MCF 10A (cell line): ENCODE data around the gene BMAL1. TPM values are rescaled to one million over a fixed set of nuclear protein-coding genes. Genes with fewer than 3 reads are reported as not detected.

Experiments used
- BruUV-seq: library from RNA; stranded (reverse); fragments of 400-500 nt; replicated peaks from 2 replicates; lab custom pipeline; 2021; lab: Mats Ljungman, UMichigan
- CTCF ChIA-PET: fragments of 300-600 bp; sonication (Branson Sonifier 250); formaldehyde crosslinking; extraction: SDS; loops from one replicate; lab custom pipeline; 2021; ENCODE audit warnings: antibody characterized with exemption, inconsistent platforms; lab: Yijun Ruan, JAX
- POLR2A ChIA-PET: fragments of 300-600, 350-650 bp; sonication (Branson Sonifier 250); formaldehyde crosslinking; extraction: SDS; loops from one replicate; lab custom pipeline; 2020; ENCODE audit warnings: antibody characterized with exemption, inconsistent platforms; lab: Yijun Ruan, JAX
- DNase-seq: peaks from one replicate; pipeline ENCODE4 v3.0.0-alpha.2; 2018; ENCODE audit not compliant: unreplicated experiment
- H3K27ac Mint-ChIP-seq: one replicate; pipeline ENCODE4 v1.8.0; 2022; ENCODE audit warnings: mild to moderate bottlenecking, low read depth, mixed read lengths; ENCODE audit not compliant: unreplicated experiment
- H3K27me3 Mint-ChIP-seq: one replicate; pipeline ENCODE4 v1.8.0; 2022; ENCODE audit warnings: mixed read lengths; ENCODE audit not compliant: insufficient read depth, unreplicated experiment
- H3K36me3 Mint-ChIP-seq: one replicate; pipeline ENCODE4 v1.8.0; 2022; ENCODE audit warnings: mild to moderate bottlenecking, moderate library complexity, mixed read lengths; ENCODE audit not compliant: insufficient read depth, unreplicated experiment
- H3K4me1 Mint-ChIP-seq: one replicate; pipeline ENCODE4 v1.8.0; 2022; ENCODE audit warnings: mixed read lengths; ENCODE audit not compliant: insufficient read depth, unreplicated experiment
- H3K4me3 Mint-ChIP-seq: one replicate; pipeline ENCODE4 v1.8.0; 2022; ENCODE audit warnings: mild to moderate bottlenecking, moderate library complexity, mixed read lengths; ENCODE audit not compliant: unreplicated experiment
- H3K9me3 Mint-ChIP-seq: one replicate; pipeline ENCODE4 v1.8.0; 2022; ENCODE audit warnings: mixed read lengths; ENCODE audit not compliant: unreplicated experiment
- intact Hi-C: fragments of 100-400 bp; cut with micrococcal nuclease; formaldehyde crosslinking; loops from 2 replicates; pipeline ENCODE4 v1.14.1; 2022
- total RNA-seq: library from RNA; stranded (reverse); gene quantifications from 2 replicates; pipeline ENCODE4 v1.2.3, GENCODE V29; 2022
- TF ChIP-seq, protein P1 (sequence below): fragments of 200-600 bp; IDR thresholded peaks from one replicate; pipeline ENCODE4 v1.8.0; 2022; ENCODE audit warnings: antibody characterized with exemption, mild to moderate bottlenecking; ENCODE audit not compliant: unreplicated experiment

The BMAL1 gene
- total RNA-seq, 1 experiment from 2014 or later, result 88.4 TPM

DNA sequence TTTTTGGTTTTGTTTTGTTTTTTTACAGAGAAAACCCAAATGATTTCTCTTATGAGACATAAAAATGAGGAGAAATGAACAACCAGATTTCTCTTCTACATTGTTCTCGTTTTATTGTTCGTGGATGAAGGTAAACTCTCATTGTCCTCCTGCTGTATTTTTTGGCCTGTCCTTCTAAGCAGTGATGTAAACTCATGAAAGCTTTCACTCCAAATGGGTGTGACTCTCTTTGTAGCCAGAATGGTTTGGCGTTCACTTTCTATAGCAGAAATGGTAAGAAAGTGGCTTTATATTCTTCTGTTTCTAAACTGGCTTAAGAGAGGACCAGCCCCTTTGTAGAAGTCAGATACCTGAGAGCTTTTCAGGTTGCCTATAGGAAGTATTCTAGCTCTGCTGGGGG lies 15.5 kb upstream of the BMAL1 start:
- H3K27me3 Mint-ChIP-seq, result no peaks in the 10 kb centered on the region
- H3K27ac Mint-ChIP-seq, result peak overlapping the region; percentile 99
- no peaks in the 10 kb centered on the region for H3K9me3 Mint-ChIP-seq
- TF ChIP-seq, protein P1, sequence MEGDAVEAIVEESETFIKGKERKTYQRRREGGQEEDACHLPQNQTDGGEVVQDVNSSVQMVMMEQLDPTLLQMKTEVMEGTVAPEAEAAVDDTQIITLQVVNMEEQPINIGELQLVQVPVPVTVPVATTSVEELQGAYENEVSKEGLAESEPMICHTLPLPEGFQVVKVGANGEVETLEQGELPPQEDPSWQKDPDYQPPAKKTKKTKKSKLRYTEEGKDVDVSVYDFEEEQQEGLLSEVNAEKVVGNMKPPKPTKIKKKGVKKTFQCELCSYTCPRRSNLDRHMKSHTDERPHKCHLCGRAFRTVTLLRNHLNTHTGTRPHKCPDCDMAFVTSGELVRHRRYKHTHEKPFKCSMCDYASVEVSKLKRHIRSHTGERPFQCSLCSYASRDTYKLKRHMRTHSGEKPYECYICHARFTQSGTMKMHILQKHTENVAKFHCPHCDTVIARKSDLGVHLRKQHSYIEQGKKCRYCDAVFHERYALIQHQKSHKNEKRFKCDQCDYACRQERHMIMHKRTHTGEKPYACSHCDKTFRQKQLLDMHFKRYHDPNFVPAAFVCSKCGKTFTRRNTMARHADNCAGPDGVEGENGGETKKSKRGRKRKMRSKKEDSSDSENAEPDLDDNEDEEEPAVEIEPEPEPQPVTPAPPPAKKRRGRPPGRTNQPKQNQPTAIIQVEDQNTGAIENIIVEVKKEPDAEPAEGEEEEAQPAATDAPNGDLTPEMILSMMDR, result no peak
- H3K36me3 Mint-ChIP-seq, result no peaks in the 10 kb centered on the region
- H3K4me1 Mint-ChIP-seq, result peaks cover 57% of the 10 kb centered on the region
- H3K4me3 Mint-ChIP-seq, result peak overlapping the region; percentile 62
- peak; percentile 41 for DNase-seq
- ChIA-PET CTCF (interaction anchor here (0.8 to 16.8 kb wide), 9 partner anchors 9 to 81 kb away, joined by 3 to 242 read pairs (median 4); no protein-coding TSS in a partner anchor), POLR2A (interaction anchor here (0.6 to 10.9 kb wide), 17 partner anchors 9 to 407 kb away, joined by 3 to 204 read pairs (median 14); partner anchors contain the start of gene FAR1)
- intact Hi-C loops, result loop anchor here (10.0 kb wide), 1 partner anchor 1057 kb away; no protein-coding TSS in a partner anchor
- BruUV-seq, result TSS peak; percentile 79

DNA sequence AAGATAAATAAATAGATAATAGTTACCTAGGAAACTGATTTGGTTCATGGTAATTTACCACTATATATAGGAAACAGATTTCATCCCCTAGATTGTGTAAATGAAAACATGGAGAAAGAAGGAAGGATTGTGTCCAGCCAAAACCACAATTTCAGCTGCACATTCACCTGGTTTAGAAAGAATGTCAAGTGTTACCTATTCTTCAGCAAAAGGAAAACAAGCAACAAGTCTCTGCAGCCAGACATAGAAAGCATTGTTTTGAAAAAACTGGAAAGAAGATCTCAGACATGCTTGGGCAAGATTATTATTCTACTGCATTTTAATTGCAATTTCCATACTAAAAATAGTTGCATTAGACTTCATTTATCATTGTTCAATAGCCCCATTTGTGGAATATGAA lies 8.8 kb upstream of the BMAL1 start:
- H3K9me3 Mint-ChIP-seq, result no peaks in the 10 kb centered on the region
- BruUV-seq, result no TSS peak
- H3K4me1 Mint-ChIP-seq, result peaks cover 35% of the 10 kb centered on the region
- no peaks in the 10 kb centered on the region for H3K36me3 Mint-ChIP-seq
- ChIA-PET POLR2A (interaction anchor here (0.6 to 7.6 kb wide), 9 partner anchors 9 to 195 kb away, joined by 3 to 113 read pairs (median 3); no protein-coding TSS in a partner anchor), CTCF (interaction anchor here (0.6 to 1.5 kb wide), 5 partner anchors 10 to 75 kb away, joined by 3 read pairs; no protein-coding TSS in a partner anchor)
- H3K27ac Mint-ChIP-seq, result peak overlapping the region; percentile 35
- TF ChIP-seq, protein P1, result no peak
- H3K27me3 Mint-ChIP-seq, result no peaks in the 10 kb centered on the region
- intact Hi-C loops, result loop anchor here (10.0 kb wide), 1 partner anchor 1064 kb away; no protein-coding TSS in a partner anchor
- DNase-seq, result peak; percentile 30
- no peak overlapping the region for H3K4me3 Mint-ChIP-seq

DNA sequence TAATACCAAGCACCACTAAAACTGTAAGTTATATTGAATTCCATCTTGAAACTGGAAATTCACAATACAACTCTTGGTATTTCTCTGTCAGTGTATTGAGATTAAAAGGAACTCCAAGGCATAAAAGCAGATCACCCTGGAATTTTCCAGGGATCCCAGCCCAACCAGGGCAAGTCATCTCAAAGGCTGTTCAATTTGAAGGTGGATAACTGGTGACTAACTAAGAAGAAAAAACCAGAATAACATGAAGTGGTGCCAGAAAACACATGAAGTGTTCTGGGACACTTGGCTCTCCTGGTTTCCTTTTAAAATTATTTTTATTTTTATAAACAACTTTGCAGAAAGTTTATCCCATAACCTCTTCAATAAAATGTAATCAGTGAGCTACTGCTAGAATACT lies 7.8 kb upstream of the BMAL1 start:
- Mint-ChIP-seq H3K27me3 (no peaks in the 10 kb centered on the region), H3K9me3 (no peaks in the 10 kb centered on the region), H3K4me1 (peaks cover 31% of the 10 kb centered on the region), H3K4me3 (no peak overlapping the region), H3K36me3 (no peaks in the 10 kb centered on the region), H3K27ac (peak overlapping the region; percentile 35)
- TF ChIP-seq, protein P1, result no peak
- ChIA-PET CTCF (interaction anchor here (0.6 to 1.5 kb wide), 6 partner anchors 11 to 306 kb away, joined by 3 to 4 read pairs (median 3); no protein-coding TSS in a partner anchor), POLR2A (interaction anchor here (0.7 to 7.6 kb wide), 8 partner anchors 9 to 577 kb away, joined by 3 to 113 read pairs (median 4); no protein-coding TSS in a partner anchor)
- DNase-seq, result peak; percentile 40
- intact Hi-C loops, result loop anchor here (10.0 kb wide), 1 partner anchor 1065 kb away; no protein-coding TSS in a partner anchor
- no TSS peak for BruUV-seq

DNA sequence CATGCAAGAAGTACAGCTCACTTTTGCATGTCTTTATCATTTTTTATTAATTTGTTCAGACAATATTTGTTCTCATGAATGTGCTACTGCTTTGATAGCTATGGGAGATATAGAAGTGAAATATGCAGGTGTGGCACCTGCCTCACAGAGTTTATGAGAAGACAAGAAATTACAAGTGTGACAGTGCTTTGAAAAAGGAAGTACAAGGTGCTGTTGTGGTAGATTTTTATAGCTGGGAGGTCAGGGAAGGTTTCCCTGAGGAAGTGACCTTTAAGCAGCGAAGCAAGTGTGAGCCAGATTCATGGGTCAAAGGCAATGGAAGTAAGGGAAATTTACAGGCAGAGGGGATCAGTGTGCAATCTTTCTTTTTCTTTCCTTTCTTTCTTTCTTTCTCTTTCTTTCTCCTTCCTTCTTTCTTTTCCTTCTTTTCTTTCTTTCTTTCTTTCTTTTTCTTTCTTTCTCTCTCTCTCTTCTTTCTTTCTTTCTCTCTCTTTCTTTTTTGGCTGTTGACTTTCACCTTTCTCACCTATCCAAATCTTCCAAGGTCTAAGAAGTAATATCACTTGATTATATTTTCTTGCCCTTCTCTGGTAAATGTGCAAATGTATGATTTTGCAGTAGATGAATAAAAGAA lies 6.4 kb upstream of the BMAL1 start:
- H3K9me3 Mint-ChIP-seq, result no peaks in the 10 kb centered on the region
- H3K27ac Mint-ChIP-seq, result peak overlapping the region; percentile 79
- DNase-seq, result no peak
- no peaks in the 10 kb centered on the region for H3K27me3 Mint-ChIP-seq
- intact Hi-C loops, result no loop called here
- TF ChIP-seq, protein P1, result no peak
- BruUV-seq, result no TSS peak
- H3K4me1 Mint-ChIP-seq, result peaks cover 31% of the 10 kb centered on the region
- CTCF ChIA-PET, result interaction anchor here (0.6 to 1.6 kb wide), 5 partner anchors 9 to 154 kb away, joined by 3 to 6 read pairs (median 3); no protein-coding TSS in a partner anchor
- no peaks in the 10 kb centered on the region for H3K36me3 Mint-ChIP-seq
- POLR2A ChIA-PET, result interaction anchor here (1.1 to 7.6 kb wide), 6 partner anchors 11 to 192 kb away, joined by 3 to 113 read pairs (median 4); partner anchors contain the start of gene BTBD10
- H3K4me3 Mint-ChIP-seq, result no peak overlapping the region
